Endodermal cell (in vitro differentiated cells): Measurements from ENCODE around the gene TICAM2. TPM values are rescaled to one million over a fixed set of nuclear protein-coding genes. Genes with fewer than 3 reads are reported as not detected.

Experiments used
- DNase-seq: peaks from one replicate; pipeline ENCODE4 v3.0.0-alpha.2; 2017
- H3K27ac ChIP-seq: 2 replicates; pipeline ENCODE4 v1.5.1; 2013; ENCODE audit warnings: mild to moderate bottlenecking, low read depth, low read length, moderate library complexity
- H3K27me3 ChIP-seq: 2 replicates; pipeline ENCODE4 v1.6.1; 2013; ENCODE audit warnings: mild to moderate bottlenecking, low read length, moderate library complexity; ENCODE audit not compliant: insufficient read depth, control insufficient read depth, poor library complexity, severe bottlenecking
- H3K36me3 ChIP-seq: 2 replicates; pipeline ENCODE4 v1.7.0; 2013; ENCODE audit warnings: mild to moderate bottlenecking, low read length, moderate library complexity; ENCODE audit not compliant: control insufficient read depth, insufficient read depth
- H3K4me1 ChIP-seq: one replicate; pipeline ENCODE4 v1.7.0; 2013; ENCODE audit warnings: low read length; ENCODE audit not compliant: control insufficient read depth, insufficient read depth
- H3K4me3 ChIP-seq: 2 replicates; pipeline ENCODE4 v1.5.1; 2013; ENCODE audit warnings: mild to moderate bottlenecking, low read length, moderate library complexity
- H3K9ac ChIP-seq: 2 replicates; pipeline ENCODE4 v1.6.1; 2013; ENCODE audit warnings: mild to moderate bottlenecking, low read length, moderate library complexity; ENCODE audit not compliant: poor library complexity, severe bottlenecking; ENCODE audit errors: extremely low read depth
- H3K9me3 ChIP-seq: 2 replicates; pipeline ENCODE4 v1.6.1; 2013; ENCODE audit warnings: mild to moderate bottlenecking, low read length, moderate library complexity; ENCODE audit not compliant: control insufficient read depth
- H3K27ac Mint-ChIP-seq: 2 replicates; pipeline ENCODE4 v1.8.0; 2020; ENCODE audit warnings: mixed read lengths
- H3K27me3 Mint-ChIP-seq: 2 replicates; pipeline ENCODE4 v1.8.0; 2021; ENCODE audit warnings: mild to moderate bottlenecking, mixed read lengths; ENCODE audit not compliant: insufficient read depth
- H3K36me3 Mint-ChIP-seq: 2 replicates; pipeline ENCODE4 v1.8.0; 2020; ENCODE audit warnings: low read depth, mixed read lengths
- H3K4me1 Mint-ChIP-seq: 2 replicates; pipeline ENCODE4 v1.8.0; 2020; ENCODE audit warnings: mixed read lengths
- H3K4me3 Mint-ChIP-seq: 2 replicates; pipeline ENCODE4 v1.8.0; 2020; ENCODE audit warnings: mild to moderate bottlenecking, moderate library complexity, mixed read lengths
- H3K9me3 Mint-ChIP-seq: 2 replicates; pipeline ENCODE4 v1.8.0; 2020; ENCODE audit warnings: mild to moderate bottlenecking, mixed read lengths
- WGBS, 2 experiments: methylation state at CpG; one replicate each; pipeline versions ENCODE4 v1.1.5 to v1.1.7; 2013; ENCODE audit warnings: missing lambda C conversion rate in 2 of 2, mixed read lengths in 1 of 2; ENCODE audit not compliant: insufficient coverage in 1 of 2, insufficient read length in 1 of 2; 5-methylcytosine and 5-hydroxymethylcytosine counted together
- total RNA-seq, 2 donors: library from RNA; stranded (reverse); fragmentation: NEBNext Ultra II Directional in 1 of 2; extraction: Animal tissue kit (Norgen Biotek cat#: 25700) in 1 of 2; gene quantifications; 2 replicates in 1 of 2; 3 replicates in 1 of 2; pipeline ENCODE4 v1.2.1, GENCODE V29; 2021
- TF ChIP-seq, protein P1 (sequence below): fragments of 200-600 bp; sonication (generic); conservative IDR thresholded peaks from 2 replicates; pipeline ENCODE4 v1.5.0; 2021; ENCODE audit warnings: antibody characterized with exemption, mild to moderate bottlenecking

Gene TICAM2
- total RNA-seq, 2 donors from 2014 or later = 0.84 to 1.5 TPM

DNA sequence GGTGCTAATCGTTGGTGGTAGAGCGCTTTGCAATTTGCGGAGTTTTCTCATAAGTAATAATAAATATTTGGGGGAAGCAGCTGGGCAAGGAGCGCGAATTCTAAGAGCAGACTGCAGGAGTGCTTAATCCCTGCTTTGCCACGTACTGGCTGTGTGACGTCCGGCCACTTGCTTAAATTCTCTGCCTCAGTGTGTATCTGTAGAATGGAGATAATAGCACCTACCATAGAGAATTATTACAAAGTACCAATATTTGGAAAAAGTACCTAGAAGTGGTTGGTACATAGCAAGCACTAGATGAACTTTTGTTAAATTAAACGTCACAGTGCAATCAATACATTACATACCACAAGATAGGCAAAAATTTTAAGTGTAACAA, 24.2 kb upstream of the TICAM2 start:
- Mint-ChIP-seq H3K9me3 (no peaks in the 10 kb centered on the region), H3K4me3 (no peak overlapping the region), H3K4me1 (peaks cover 1% of the 10 kb centered on the region), H3K27ac (peak overlapping the region; percentile 96), H3K36me3 (no peaks in the 10 kb centered on the region), H3K27me3 (no peaks in the 10 kb centered on the region)
- no peaks in the 10 kb centered on the region for H3K27me3 ChIP-seq
- H3K27ac ChIP-seq = peak overlapping the region; percentile 69
- H3K9ac ChIP-seq = peak overlapping the region; percentile 83
- H3K9me3 ChIP-seq = no peaks in the 10 kb centered on the region
- peak overlapping the region; percentile 89 for H3K4me3 ChIP-seq
- H3K36me3 ChIP-seq = peaks cover 9% of the 10 kb centered on the region
- TF ChIP-seq, protein P1, sequence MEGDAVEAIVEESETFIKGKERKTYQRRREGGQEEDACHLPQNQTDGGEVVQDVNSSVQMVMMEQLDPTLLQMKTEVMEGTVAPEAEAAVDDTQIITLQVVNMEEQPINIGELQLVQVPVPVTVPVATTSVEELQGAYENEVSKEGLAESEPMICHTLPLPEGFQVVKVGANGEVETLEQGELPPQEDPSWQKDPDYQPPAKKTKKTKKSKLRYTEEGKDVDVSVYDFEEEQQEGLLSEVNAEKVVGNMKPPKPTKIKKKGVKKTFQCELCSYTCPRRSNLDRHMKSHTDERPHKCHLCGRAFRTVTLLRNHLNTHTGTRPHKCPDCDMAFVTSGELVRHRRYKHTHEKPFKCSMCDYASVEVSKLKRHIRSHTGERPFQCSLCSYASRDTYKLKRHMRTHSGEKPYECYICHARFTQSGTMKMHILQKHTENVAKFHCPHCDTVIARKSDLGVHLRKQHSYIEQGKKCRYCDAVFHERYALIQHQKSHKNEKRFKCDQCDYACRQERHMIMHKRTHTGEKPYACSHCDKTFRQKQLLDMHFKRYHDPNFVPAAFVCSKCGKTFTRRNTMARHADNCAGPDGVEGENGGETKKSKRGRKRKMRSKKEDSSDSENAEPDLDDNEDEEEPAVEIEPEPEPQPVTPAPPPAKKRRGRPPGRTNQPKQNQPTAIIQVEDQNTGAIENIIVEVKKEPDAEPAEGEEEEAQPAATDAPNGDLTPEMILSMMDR = no peak
- no peak for DNase-seq
- 0% methylated on average over 9 of the region's 9 CpGs; no CpG with 5 or more reads in 1 of the 2 experiments for WGBS, 2 experiments
- no peaks in the 10 kb centered on the region for H3K4me1 ChIP-seq

DNA sequence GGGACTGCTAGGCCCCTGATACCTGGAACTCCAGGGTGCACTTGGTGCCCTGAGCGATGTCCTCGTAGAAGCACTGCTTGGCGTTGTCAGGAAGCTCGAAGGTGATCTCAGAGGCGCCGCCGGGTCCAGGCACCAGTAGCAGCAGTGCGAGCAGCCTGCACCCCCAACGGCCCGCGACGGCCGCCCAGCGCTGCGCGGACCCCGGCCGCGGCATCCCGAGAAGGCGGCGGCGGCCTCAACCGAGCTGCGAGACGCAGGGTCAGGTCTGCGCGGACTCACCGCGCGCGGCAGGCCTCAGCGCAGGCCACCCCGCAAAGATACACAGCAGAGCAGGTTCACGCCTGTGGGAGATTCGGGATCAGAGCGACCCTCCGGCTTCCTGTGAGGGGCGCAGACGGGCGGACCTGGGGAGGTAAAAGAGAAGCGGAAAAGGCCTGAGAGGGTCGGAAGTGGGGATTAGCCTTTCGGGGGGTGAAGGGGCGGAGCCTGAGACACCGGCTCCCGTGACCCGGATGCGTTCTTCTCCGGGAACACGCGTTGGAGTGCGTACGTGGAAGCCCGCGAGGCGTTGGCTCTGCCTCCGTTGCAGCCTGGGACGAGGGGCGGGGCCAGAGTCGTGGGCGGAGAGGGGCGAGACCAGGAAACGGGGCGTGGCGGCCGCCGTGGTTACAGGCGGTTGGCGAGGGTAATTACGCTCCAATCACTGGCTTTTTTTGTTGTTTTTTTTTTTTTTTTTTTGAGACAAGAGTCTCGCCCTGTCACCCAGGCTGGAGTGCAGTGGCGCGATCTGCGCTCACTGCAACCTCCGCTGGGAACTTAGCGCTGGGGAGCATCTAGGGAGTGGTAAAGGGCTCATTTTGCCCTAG, 23.5 kb upstream of the TICAM2 start, which contains the start of gene TMED7:
TMED7 (minus strand) TSS at position 458 of the 866 bp plus-strand sequence; CDS start at position 214, 244 bp downstream.
- H3K9me3 Mint-ChIP-seq = no peaks in the 10 kb centered on the region
- peak within 1 kb of the TSS; percentile 85 for H3K27ac ChIP-seq
- DNase-seq = peak; percentile 98

DNA sequence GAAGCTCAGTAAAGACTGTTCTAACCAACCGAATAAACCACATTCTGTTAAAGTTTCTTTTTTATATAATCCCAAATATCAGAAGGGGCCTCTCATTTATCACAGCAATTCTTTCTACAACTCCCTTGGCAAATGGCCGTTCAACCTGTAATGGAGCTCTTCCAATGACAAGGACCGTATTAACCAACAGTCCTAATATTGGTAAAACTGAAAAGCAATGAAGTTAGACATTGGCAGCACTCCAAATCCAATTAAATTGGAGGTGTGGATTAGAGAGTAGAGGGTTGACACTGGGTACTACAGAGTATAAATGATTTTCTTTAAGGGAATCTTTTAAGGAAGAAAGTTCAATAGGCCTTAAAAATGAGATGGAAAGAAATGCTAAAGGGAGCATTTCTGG, 22.7 kb upstream of the TICAM2 start:
- Mint-ChIP-seq H3K27ac (no peak overlapping the region), H3K4me1 (peaks cover 2% of the 10 kb centered on the region), H3K9me3 (no peaks in the 10 kb centered on the region), H3K36me3 (peaks cover 5% of the 10 kb centered on the region), H3K27me3 (no peaks in the 10 kb centered on the region), H3K4me3 (no peak overlapping the region)
- TF ChIP-seq, protein P1 = no peak
- Histone ChIP-seq H3K4me1 (no peaks in the 10 kb centered on the region), H3K9ac (peak overlapping the region; percentile 83), H3K27me3 (no peaks in the 10 kb centered on the region), H3K36me3 (peaks cover 19% of the 10 kb centered on the region), H3K4me3 (peak overlapping the region; percentile 89), H3K27ac (no peak overlapping the region), H3K9me3 (no peaks in the 10 kb centered on the region)
- DNase-seq = no peak
- 54 to 63% methylated on average over 1 to 3 of the region's 3 CpGs for WGBS, 2 experiments

More for the DNA sequence above, 23.5 kb upstream of the TICAM2 start, which contains the start of gene TMED7:
- Histone ChIP-seq H3K36me3 (peaks cover 11% of the 10 kb centered on the region), H3K4me3 (peak within 1 kb of the TSS; percentile 89), H3K4me1 (no peaks in the 10 kb centered on the region), H3K9ac (peak within 1 kb of the TSS; percentile 83), H3K27me3 (no peaks in the 10 kb centered on the region), H3K9me3 (no peaks in the 10 kb centered on the region)
- Mint-ChIP-seq H3K4me3 (no peak within 1 kb of the TSS), H3K36me3 (no peaks in the 10 kb centered on the region), H3K27ac (peak within 1 kb of the TSS; percentile 96), H3K27me3 (no peaks in the 10 kb centered on the region), H3K4me1 (peaks cover 2% of the 10 kb centered on the region)
- TF ChIP-seq, protein P1 = no peak
- 0 to 1% methylated on average over 21 to 77 of the region's 77 CpGs for WGBS, 2 experiments
